ENCODE data around the gene DPYSL3.

The DPYSL3 gene

DNA sequence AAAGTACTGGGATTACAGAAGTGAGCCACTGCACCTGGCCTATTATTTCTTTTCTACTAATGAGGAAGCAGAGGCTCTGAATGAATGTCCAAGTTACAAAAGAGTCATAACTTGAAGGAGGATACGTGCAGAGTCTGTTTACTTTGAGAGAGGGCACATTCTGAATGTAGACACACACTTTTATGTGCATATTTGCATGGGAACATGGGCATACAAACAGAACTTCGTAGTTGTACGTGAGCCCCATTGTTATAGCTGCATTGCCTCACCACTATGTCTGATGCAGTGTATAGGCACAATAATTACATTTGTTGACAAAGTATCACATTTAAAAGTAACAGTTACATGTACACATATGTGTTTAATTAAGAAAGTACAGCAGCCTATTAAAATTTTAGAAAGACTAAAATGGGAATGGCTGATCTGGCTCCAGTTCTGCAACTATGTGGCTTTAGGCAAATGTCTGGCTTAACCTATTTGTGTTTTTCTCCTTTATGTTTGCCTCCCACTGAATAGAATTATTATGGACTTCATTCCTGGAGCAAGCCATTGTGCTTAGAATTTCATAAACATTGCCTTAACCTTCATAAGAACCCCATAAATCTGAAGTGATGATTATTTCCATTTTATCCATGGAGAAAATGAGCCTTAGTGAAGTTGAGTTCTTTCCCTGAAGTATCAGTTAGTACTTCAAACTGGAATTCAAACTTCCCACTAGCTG, 3.0 kb upstream of the DPYSL3 start:
- DNase-seq = no peak

DNA sequence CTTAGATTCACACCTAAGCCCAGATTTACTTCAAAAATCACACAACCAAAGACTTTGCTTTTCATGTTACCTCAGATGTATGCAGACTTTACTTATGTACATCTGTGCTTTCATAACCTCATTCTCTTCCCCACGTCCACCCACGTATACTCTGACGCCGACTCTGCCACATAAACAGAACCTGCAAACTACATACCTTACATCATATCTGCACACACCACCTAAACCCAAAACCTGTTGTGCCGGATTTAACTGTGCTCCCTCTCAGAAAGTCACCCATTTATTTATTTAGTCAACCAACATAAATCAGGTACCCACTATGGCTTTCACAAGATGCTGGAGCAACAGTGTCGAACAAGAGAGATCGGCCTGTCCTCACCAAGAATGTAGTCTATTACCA, 1.0 kb upstream of the DPYSL3 start:
- DNase-seq = no peak

DNA sequence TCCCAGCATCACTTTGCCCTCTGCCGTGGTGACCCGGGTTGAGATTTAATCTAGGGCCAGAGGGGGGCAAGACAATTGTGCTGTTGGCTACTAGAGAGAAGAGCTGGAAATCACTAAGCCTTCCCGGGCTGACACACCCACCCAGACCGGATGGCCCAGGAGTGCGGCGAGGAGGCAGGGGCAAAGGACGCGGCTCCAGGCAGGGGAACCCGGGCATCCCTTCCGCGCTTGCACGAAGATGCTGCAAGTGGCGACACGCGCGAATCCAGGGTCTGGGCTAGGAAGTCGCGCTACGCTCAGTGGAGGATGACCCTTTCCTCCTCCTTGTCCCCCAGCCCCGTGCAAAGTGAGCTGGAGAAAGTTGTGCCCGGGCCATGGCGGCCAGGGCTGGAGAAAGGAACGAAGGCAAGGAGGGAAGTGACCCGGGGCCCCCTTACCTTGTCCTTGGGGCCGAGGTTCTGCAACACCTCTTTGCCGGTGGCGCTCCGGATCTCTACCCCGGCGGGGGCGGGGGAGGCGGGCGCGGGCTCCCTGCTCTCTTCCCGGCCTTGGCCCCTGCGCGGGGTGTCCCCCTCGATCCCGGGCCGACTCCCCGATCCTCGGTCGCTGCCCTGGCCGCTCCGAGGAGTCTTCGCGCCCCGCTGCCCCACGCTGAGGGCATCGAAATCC, 693 bp downstream of the DPYSL3 start:
- DNase-seq = no peak

DNA sequence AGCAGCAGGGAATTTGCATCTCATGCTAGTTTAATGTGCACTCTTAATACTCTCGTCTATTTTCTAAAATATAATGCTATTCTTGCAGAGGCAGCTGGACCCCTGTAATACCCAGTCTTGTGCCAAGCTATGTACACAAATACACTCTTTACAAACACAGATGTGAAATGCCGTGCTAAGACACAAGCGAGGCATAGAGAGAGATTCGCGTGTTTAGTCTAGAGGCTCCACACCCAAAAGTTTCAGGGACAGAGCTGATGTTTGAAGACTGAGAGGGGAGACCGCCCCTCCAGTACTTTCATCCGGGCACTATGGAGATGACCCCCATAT, 1.2 kb downstream of the DPYSL3 start:
- no peak for DNase-seq

DNA sequence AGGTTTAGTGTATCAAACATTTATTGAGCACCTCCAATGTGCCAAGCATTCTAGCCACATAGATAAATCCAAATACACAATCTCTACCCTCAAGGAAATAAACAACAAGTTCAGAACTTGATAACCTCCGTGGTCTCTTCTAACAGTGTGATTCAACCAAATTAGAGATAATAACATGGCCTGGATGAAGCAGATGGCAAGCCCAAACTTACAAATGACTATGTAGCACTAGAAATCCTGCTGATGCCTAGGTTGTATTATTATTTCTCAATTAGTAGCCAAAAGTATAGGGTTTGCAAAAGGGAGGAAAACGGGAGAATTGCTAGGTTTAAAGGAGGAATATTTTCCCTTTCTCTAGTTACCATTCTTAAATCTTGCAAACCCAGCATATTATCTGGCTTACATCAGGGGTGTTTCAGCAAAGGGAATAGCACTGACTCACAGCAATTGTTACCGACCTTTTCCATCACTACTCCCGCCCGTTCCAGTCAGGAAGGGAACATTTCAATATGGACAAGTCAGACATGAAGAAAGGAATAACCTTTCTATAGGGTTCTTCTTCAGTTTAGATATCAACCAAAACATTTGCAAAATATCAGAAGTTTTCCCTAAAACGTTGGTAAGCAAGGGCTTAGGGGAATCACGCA, 2.3 kb downstream of the DPYSL3 start:
- DNase-seq = no peak

DNA sequence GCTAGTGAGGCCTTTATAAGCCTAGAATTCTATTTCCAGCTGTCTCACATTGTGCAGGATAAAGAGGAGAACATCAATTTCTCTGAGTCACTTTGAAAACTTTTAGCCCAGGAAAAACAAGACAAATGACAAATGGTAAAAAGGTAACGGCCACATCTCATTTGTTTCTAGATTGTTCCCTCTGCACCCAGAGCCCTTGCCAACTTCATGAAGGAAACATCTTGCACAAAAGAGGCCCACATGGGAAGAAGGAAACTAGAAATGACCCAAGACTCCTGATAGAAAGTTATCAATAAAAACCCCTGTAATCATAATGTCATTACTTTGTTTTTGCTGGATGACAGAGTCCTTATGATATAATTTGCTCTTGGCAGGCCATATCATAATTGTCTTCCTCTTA, 5.3 kb downstream of the DPYSL3 start:
- no peak for DNase-seq

DNA sequence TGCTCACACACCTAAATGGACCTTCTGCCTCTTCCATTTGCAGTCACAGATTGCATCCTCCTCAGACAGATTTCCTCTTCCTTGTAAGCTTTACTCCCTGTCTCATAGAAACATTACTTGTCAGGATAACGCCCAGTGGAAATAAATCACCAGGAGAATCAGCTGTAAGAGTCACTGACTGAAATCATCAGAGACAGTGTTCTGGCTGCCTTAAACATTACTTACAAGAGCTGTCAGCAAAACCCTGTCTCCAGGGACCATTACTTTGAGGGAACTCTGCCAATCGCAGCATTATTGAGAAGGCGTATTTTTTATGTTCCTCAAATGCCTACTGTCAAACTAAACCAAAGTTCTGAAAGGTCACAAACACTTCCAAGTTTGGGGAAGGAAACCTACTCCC, 5.9 kb downstream of the DPYSL3 start:
- no peak for DNase-seq

DNA sequence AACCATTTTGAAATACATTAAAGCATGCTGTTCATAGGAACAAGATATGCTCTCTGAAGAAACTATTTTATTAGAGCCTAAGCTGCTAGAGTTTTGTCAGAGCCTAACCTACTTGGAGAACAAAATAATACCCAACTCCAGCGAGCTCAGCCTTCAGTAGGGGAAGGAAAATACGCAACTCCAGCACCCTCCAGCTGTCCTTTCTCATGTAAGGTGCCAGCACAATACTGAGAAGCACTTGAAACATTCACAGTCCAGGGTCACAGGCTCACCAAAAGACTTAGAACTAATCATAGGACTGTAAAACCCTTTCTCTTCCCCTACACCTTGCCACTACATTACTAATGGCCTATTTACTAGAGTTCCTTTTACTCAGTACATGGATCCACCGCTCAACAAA, 18.9 kb downstream of the DPYSL3 start:
- no peak for DNase-seq

DNA sequence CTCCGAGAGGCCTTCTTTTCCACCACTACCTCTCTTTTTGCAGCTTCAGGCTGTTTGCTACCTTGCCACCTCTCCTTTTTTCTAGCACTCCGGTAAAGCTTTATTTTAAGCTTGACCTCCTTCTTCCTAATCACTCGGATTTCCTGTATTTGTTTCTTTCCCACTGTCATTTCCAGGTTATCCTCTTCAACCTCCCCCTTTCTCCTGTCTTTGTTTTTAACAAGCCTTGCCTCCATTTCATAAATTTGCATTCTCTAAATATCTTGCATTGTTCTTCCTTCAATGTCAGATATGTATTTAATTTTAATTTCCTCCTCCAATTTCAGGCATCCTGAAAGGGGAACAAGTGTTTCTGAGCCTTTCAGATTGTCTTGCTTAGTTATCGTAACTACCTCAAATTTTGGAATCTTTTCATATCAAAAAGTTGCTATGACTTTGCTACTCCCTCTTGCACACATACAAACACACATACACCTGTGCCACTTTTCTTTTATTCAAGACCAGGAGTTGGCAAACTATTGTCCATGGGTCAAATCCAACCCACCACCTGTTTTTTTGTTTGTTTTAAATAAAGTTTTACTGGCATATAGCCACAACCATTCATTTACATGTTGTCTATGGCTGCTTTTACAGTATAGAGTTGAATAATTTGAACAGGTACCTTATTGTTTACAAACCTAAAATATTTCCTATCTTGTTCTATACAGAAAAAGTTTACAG, 22.7 kb downstream of the DPYSL3 start:
- no peak for DNase-seq

DNA sequence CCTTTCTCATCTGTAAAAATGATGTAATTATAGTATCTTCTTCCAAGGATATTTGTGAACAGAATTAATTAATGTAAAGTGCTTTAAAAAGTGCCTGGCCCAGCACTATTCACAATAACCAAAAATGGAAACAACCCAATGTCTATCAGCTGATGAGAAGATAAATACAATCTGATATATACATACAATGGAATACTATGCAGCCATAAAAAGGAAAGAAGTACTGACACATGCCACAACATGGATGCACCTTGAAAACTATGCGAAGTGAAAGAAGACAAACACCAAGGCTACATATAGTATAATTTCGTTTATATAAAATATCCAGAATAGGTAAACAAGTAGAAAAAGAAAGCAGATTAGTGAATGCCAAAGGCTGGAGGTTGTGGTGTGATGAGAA, 24.1 kb downstream of the DPYSL3 start:
- no peak for DNase-seq

DNA sequence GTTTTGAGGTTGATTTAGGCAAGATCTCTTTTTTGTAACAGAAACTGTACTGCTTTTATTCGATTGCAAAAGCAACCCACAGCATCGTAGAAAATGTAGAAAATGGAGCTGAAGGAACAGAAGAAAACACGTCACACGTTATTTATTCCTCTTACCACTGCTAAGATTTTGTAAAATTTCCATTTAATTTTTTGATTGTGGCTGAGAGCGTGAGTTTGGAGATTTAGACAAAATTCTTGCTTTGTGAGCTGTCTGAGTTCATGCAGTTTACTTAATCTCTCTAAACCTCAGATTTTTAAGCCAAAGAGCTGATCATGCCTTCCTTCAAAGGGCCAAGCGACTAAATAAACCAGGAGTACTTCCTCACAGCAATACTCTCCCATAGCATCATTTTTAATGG, 24.8 kb downstream of the DPYSL3 start:
- DNase-seq = no peak

DNA sequence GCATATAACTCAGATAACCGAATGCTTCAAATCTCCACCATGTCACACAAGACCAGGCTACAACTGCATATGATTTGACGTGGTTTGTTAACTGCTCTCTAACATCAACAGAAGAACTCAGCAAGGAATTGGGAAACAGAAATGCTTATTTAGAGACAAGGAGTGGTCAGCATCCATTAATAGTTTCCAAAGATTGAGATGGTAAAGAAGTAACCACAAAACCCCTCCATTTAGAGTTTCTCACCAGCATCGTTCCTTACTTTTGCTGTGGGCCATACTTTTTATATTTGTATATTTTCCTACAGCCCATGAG, 25.2 kb downstream of the DPYSL3 start:
- no peak for DNase-seq

DNA sequence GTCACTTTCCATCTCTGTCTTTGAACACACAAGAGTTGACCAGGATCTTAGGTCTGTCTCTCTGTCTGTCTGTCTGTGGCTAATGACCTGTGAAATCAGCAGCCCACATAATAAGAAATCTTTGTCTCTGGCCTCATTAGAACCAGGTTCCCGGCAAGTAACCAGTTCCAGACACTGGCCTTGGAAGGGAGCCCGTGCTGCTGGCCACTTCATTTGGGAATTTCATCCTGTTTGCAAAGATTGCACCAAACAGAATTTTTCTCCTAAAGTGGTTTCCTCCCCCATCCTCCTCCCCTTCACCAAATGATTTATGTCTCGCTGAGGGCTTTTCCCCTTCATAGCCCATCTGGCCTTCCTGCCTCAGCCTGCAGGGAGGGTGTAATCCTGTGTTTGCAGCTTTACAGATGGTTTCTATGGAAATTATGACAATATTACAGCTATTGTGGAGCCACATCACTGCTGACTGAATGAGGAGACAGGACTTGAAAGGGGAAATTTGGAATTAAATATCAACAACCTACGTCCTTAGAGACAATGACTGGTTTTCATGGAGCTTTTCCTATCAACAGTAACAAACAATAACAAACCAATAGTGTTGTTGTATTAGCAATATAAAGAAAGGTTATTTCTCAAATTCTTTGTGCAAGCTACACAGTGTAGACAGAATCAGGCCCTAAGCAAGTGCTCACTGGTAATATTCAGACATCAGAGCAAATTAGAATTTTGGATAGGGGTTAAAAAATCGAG, 25.7 kb downstream of the DPYSL3 start:
- no peak for DNase-seq

DNA sequence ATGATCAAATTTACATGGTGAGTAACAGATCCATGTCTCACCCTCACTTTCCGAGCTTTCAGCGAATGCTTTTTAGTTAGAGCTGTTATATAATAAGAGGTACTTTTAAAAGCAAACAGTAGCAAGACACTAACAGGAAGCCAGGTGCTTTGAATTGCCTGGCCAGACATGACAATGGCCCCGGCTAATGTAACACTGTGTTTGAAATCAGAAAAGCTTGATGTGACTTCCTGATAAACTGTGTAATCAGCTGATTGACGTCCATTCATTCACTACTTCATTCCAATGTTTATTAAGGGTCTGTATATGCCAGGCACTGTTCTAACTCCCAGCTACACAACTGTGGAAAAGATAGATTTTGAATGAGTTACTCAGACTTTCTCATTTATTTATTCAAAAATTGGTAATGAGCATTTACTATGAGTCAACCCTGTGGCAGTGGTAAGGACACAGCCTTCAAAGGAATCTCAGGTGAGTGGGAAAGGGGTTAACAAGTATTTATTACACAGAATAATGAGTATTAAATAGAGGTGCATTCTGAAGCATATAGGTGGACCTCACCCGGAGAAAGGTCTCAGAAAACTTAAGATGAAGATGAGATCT, 26.6 kb downstream of the DPYSL3 start:
- no peak for DNase-seq

DNA sequence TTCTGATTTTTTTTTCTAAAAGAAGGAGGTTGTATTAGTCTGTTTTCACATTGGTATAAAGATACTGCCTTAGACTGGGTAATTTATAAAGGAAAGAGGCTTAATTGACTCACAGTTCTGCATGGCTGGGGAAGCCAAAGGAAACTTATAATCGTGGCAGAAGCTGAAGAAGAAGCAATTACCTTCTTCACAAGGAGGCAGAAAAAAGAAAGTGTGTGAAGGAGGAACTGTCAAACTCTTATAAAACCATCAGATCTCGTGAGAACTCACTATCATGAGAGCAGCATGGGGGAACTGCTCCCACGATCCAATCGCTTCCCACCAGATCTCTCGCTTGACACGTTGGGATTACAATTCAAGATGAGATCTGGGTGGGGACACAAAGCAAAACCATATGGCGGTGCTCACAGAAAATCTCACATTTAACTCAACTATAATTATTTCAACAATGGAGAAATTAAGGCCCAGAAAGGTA, 27.1 kb downstream of the DPYSL3 start:
- DNase-seq = no peak

DNA sequence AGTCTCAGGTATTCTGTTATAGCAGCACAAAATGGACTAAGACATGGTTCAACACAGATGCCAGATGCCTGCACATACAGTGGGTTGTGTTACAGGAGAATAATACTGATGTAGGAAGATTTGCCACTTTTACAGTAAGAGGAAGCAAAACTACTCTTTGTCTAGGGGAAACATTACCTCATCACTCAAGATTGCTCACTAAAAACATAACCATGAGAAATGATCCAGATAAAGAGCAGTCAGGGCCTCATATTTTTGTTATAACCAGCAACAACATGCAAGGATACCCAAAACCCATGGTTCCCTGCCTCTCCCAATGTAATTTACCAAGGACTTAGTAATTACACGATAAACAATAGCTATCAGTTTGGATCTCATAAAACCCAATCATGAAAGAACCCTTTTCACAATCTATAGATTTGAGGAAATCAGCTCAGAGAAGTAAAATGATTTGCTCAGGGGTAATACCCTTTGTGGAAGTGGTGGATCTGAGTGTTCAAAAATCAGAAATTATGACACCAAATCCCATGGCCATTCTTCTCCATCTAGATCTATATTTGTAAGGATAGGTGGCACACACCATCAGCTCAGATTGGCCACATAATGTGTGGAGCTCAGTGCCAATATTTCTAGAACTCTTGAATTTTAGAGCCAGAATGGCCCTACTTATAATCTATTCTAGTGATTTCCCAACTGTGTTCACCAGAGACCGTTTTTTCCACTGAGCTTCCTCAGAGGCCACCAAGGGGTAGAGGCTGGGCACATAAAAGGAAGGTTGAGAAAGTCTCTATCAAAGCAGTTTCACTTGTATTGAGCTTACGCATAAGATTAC, 27.8 kb downstream of the DPYSL3 start:
- no peak for DNase-seq

DNA sequence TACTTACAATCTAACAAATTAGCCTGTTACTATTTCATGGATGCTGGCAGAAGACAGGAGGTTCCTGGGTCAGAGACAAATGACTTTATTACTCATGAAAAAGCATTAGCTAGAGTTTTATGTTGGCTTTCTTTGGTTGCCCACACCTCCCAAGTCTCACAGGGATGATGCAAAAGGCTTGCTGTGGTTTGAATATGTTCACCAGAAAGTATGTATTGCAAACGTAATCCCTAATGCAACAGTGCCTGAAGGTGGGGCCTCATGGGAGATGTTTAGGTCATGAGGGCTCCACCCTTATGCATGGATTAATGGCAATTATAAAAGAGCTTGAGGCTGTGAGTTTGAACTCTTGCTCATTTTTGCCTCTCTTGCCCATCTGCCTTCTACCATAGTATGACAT, 28.5 kb downstream of the DPYSL3 start:
- DNase-seq = no peak

DNA sequence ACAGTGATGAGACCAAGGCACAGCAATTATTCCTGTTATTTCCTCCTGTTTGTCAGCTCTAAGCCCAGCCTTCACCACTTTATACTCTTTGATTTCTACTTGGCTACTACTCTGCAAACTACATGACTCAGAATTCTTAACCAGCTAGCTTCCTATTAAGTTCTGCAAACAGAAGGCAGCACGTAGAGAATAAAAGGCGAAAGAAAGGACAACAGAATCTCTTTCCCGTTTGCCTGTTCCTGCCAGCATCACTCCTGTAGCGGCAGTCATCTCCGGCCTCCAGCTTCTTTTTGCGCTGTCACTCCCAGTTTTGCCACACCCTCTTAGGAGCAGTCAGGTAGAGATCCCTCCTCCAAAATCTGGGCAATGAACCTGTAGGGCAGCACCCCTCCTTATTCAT, 29.9 kb downstream of the DPYSL3 start:
- DNase-seq = no peak

DNA sequence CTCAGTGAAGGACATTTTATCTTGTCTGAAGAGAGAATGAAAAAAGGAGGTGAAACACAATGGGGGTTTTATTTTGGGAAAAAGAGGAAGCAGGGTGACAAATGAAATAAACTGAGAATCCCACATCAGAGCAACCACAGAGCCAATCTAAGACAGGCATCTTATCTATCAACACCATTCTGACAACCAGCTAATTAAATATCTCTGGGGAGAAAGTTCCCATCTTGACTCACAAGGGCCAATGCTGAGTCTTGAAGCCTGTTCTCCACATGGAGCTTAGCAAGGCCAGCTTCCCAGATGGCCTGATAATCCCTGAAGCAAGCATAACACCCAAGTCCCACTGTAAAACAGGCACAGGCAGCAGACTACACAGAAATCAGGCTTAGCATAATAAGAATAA, 30.4 kb downstream of the DPYSL3 start:
- no peak for DNase-seq

DNA sequence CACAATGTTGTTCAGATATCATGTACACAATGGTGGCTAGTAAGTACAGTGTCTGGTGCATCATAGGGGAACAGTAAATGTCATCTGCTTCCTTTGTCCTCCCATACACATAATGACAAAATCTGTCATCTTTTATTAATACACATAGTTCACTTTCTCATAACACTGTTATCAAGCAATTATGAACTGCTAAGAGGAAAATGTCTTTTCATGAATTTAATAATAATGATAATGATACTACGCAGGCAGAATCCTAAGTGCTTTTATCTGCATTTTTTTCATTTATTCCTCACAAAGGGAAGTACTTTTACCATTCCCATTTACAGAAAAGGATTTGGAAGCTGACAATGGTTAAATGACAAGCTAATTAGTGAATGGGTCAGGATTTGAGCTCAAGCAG, 35.7 kb downstream of the DPYSL3 start:
- no peak for DNase-seq

DNA sequence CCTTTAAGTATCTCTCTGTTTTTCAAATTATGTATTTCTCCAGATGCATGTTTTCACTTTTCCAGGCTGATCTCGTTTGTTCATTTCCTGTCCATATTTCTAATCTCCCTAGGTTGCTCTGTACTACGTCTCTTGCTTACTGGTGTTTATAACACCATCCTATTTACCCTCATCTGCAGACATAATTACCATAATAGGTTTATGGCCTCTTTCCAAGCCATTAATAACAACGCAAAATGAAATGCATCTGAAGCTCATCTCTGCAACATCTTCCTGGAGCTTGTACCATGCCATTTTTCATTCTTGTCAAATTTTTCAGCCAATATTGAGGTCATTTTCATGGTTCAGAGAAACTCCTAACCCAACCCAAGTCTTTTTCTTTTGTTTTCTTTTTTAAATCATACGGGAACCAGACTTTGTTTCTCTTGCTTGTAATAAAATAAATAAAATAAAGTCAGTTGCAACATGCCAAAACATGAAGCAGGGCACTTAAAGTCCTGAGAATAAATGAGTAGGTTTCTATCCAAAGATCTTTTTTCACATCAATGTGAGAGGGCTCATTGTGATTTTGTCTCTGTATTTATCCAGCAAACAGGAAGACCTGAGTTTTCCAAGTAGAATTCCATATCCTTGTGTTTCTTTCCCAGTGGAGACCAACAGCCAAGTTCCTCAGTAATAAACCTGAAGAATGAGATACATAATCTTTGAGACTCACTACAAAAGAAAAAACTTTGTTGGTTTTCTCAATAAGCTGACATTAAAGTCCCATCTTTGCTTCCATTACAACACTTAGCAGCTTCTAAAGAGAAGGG, 37.0 kb downstream of the DPYSL3 start:
- DNase-seq = no peak
